ENCODE measurements around the gene TSLP. TPM values are rescaled to one million over a fixed set of nuclear protein-coding genes. Genes with fewer than 3 reads are reported as not detected.

TSLP gene
- total RNA-seq (2013) = not detected
- polyA plus RNA-seq (under 1 TPM in 1 of 3 donors, not detected in 2; 0.11 TPM), polyA minus RNA-seq (not detected in 2 replicates), total RNA-seq (0 to 4.3 (median 0.08) reads per million in 11 experiments)

- Histone ChIP-seq H2AFZ (ENCODE audit: insufficient read depth, low read depth, low read length, poor library complexity, severe bottlenecking) (no peak within 1 kb of the TSS), H3K27ac (ENCODE audit: low read depth in 1 of 2, low read length in 2 of 2) (no peak within 1 kb of the TSS), H3K79me2 (ENCODE audit: insufficient read depth, low read length) (no peaks in the 10 kb centered on the region), H4K20me1 (ENCODE audit: insufficient read depth, low read length) (no peaks in the 10 kb centered on the region), H3K9ac (ENCODE audit: insufficient read depth, low read length, poor library complexity, severe bottlenecking) (no peak within 1 kb of the TSS), H3K9me3 (replicated peaks in 1 of 2; ENCODE audit: control insufficient read depth in 1 of 2, insufficient read depth in 1 of 2, low read length in 2 of 2) (peaks cover 0 to 17% of the 10 kb centered on the region in 2 donors), H3K4me1 (ENCODE audit: control insufficient read depth in 1 of 2, insufficient read depth in 2 of 2, low read length in 2 of 2) (peaks cover 25 to 29% of the 10 kb centered on the region in 2 donors), H3K4me3 (replicated peaks in 1 of 3; ENCODE audit: low read depth in 2 of 3, low read length in 3 of 3) (peak within 1 kb of the TSS in 1 of 3 experiments; percentile 83), H3K36me3 (replicated peaks in 1 of 2; ENCODE audit: control insufficient read depth in 1 of 2, insufficient read depth in 2 of 2, low read length in 2 of 2) (no peaks in the 10 kb centered on the region), H3K4me2 (replicated peaks; ENCODE audit: extremely low read depth, low read length, poor library complexity, severe bottlenecking) (peak within 1 kb of the TSS; percentile 77), H3K27me3 (ENCODE audit: control insufficient read depth in 2 of 2, insufficient read depth in 2 of 2, low read length in 2 of 2) (peaks cover 67 to 78% of the 10 kb centered on the region in 2 donors)
- TF ChIP-seq CTCF (IDR thresholded peaks at IDR 0.05) = no peak
- DNase-seq = peak in 1 of 3 donors; percentile 11
- intact Hi-C loops (cut with micrococcal nuclease) = no loop called here
- WGBS (ENCODE audit: insufficient coverage) = 90% methylated on average over 2 of the region's 4 CpGs
- Mint-ChIP-seq H3K36me3 (peaks cover 0 to 4% of the 10 kb centered on the region in 2 donors), H3K4me1 (peaks cover 46% of the 10 kb centered on the region), H3K27ac (no peak within 1 kb of the TSS), H3K9me3 (peaks cover 0 to 11% (median 2%) of the 10 kb centered on the region in 7 donors), H3K4me3 (peak within 1 kb of the TSS; percentile 99 to 100), H3K27me3 (ENCODE audit: low read depth in 3 of 3) (peaks cover 57 to 69% (median 69%) of the 10 kb centered on the region in 3 donors)
These were observed at the start of gene TSLP for GRCh38 chr5:111071413-111071812. Gene TSLP (plus strand): TSS chr5:111071713. CDS start chr5:111071891, 178 bp downstream.

GRCh38 chr5:111022301-111022700, 49.2 kb upstream of the TSLP start:
- no peaks in the 10 kb centered on the region for H3K9me3 Mint-ChIP-seq
- 100% methylated on average over 1 of the region's 5 CpGs for WGBS (ENCODE audit: insufficient coverage)
- no peak for TF ChIP-seq CTCF (IDR thresholded peaks at IDR 0.05)
- Histone ChIP-seq H3K9ac (ENCODE audit: insufficient read depth, low read length, poor library complexity, severe bottlenecking) (no peak overlapping the region), H3K27ac (ENCODE audit: low read depth in 1 of 2, low read length in 2 of 2) (no peak overlapping the region), H3K27me3 (ENCODE audit: control insufficient read depth in 2 of 2, insufficient read depth in 2 of 2, low read length in 2 of 2) (no peaks in the 10 kb centered on the region), H3K4me3 (replicated peaks in 1 of 3; ENCODE audit: low read depth in 2 of 3, low read length in 3 of 3) (no peak overlapping the region), H3K9me3 (replicated peaks in 1 of 2; ENCODE audit: control insufficient read depth in 1 of 2, insufficient read depth in 1 of 2, low read length in 2 of 2) (no peaks in the 10 kb centered on the region), H3K4me1 (ENCODE audit: control insufficient read depth in 1 of 2, insufficient read depth in 2 of 2, low read length in 2 of 2) (no peaks in the 10 kb centered on the region), H3K4me2 (replicated peaks; ENCODE audit: extremely low read depth, low read length, poor library complexity, severe bottlenecking) (no peak overlapping the region), H3K36me3 (replicated peaks in 1 of 2; ENCODE audit: control insufficient read depth in 1 of 2, insufficient read depth in 2 of 2, low read length in 2 of 2) (no peaks in the 10 kb centered on the region), H2AFZ (ENCODE audit: insufficient read depth, low read depth, low read length, poor library complexity, severe bottlenecking) (no peak overlapping the region), H3K79me2 (ENCODE audit: insufficient read depth, low read length) (no peaks in the 10 kb centered on the region), H4K20me1 (ENCODE audit: insufficient read depth, low read length) (no peaks in the 10 kb centered on the region)
- H3K4me3 Mint-ChIP-seq = no peak overlapping the region
- no peaks in the 10 kb centered on the region for H3K4me1 Mint-ChIP-seq
- no peak overlapping the region for H3K27ac Mint-ChIP-seq
- no peak for DNase-seq
- H3K27me3 Mint-ChIP-seq (ENCODE audit: low read depth in 3 of 3) = peaks cover 0 to 1% (median 1%) of the 10 kb centered on the region in 3 donors
- H3K36me3 Mint-ChIP-seq = no peaks in the 10 kb centered on the region
- intact Hi-C loops (cut with micrococcal nuclease) = no loop called here

All from CD14-positive monocyte (primary cell).